Coronary artery (tissue), 2 donors: ENCODE measurements around the gene INPP5F.

ENCODE experiments used
- DNase-seq: peaks from one replicate; pipeline ENCODE4 v3.0.0-alpha.2; 2017; ENCODE audit warnings: low spot score
- H3K27ac ChIP-seq, 2 donors: fragments of 200-600 bp; sonication (generic); one replicate each; pipeline ENCODE4 v1.5.1; 2016 to 2019
- H3K4me3 ChIP-seq: fragments of 200-600 bp; sonication (generic); 2 replicates; pipeline ENCODE4 v1.5.1; 2016; ENCODE audit warnings: mild to moderate bottlenecking, moderate library complexity
- CTCF ChIP-seq: fragments of 200-600 bp; sonication (generic); IDR thresholded peaks from one replicate; pipeline ENCODE4 v1.5.1; 2019; ENCODE audit warnings: antibody characterized with exemption

Gene INPP5F

GRCh38 chr10:119824299-119824698 is 98.4 kb downstream of the INPP5F start:
- no peak overlapping the region for H3K4me3 ChIP-seq
- no peak for DNase-seq
- no peak for TF ChIP-seq CTCF
- H3K27ac ChIP-seq, result no peak overlapping the region

DNA sequence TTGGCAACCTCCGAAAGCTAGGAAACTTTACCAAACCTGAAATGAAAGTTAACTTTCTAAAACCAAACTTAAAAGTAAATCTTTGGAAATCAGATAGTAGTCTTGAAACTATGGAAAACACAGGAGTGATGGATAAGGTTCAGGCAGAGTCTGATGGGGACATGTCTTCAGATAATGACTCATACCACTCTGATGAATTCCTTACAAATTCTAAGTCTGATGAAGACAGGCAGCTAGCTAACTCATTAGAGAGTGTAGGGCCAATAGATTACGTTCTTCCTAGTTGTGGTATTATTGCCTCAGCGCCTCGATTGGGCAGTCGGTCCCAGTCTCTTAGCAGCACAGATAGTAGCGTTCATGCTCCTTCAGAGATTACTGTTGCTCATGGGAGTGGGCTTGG is 100.9 kb downstream of the INPP5F start:
- TF ChIP-seq CTCF, result no peak
- DNase-seq, result no peak
- Histone ChIP-seq H3K4me3 (no peak overlapping the region), H3K27ac (no peak overlapping the region)

GRCh38 chr10:119827430-119827829 is 101.6 kb downstream of the INPP5F start:
- no peak overlapping the region for H3K4me3 ChIP-seq
- TF ChIP-seq CTCF, result no peak
- H3K27ac ChIP-seq, result no peak overlapping the region
- DNase-seq, result no peak

- H3K27ac ChIP-seq, result no peak overlapping the region
Observed at GRCh38 chr10:119829429-119829828, 103.6 kb downstream of the INPP5F start.

DNA sequence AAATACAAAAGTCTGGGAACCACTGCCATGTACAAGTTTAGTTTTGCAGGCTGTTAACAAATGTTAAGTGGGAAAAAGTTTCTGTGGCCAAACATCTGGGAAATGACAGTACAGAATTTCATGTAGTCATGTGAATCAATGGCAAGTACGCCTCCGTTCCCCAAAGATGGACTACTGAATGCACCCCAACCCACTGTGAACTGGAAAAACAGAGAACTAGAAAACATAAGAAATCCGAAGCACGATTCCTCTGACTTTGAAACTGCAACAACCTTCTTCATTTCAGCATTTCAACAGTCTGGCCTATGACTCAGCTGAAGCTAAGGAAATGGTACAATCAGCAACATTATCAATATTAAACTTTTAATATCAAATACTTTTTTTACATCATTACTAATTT is 105.0 kb downstream of the INPP5F start:
- H3K4me3 ChIP-seq, result no peak overlapping the region
- DNase-seq, result no peak
- TF ChIP-seq CTCF, result no peak
- no peak overlapping the region for H3K27ac ChIP-seq

More at GRCh38 chr10:119829429-119829828, 103.6 kb downstream of the INPP5F start:
- TF ChIP-seq CTCF, result no peak
- no peak for DNase-seq
- H3K4me3 ChIP-seq, result no peak overlapping the region

DNA sequence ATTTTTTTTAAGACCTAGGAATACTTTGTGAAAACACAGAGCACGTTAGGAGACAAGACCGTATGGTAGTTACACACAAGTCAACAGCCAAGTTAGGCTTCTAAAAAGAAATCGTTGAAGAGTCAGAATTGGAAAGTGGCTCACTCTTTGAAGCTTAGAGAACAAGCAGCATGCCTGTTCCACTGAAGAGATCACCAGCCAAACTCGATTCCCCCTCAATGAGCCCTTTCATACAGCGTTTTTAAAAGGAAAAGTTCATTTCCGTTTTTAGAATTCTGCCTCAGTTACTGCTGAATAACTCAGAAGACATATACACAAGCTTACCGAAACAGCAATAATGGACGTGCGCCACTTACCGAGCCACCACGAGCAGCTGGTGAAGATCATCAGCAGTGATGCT is 105.8 kb downstream of the INPP5F start:
- H3K27ac ChIP-seq, result no peak overlapping the region
- no peak for DNase-seq
- no peak for TF ChIP-seq CTCF
- no peak overlapping the region for H3K4me3 ChIP-seq

- Histone ChIP-seq H3K27ac (no peak overlapping the region), H3K4me3 (no peak overlapping the region)
- no peak for DNase-seq
- no peak for TF ChIP-seq CTCF
Observed at GRCh38 chr10:119832951-119833350, 107.1 kb downstream of the INPP5F start.
